Breast epithelium (tissue), 4 donors: Measurements from ENCODE around the gene ATP9A. TPM values are rescaled to one million over a fixed set of nuclear protein-coding genes. Genes with fewer than 3 reads are reported as not detected.
A peak's percentile ranks its signal among the peaks of the same experiment; 100 is the strongest.
"Not testable (repeated sequence)": the region's sequence is repeated elsewhere in the genome, so short reads cannot be mapped to it uniquely, and the experiment has no call there.

ENCODE experiments used
- DNase-seq, 2 donors: peaks; one replicate each; pipeline ENCODE4 v3.0.0-alpha.2; 2019; ENCODE audit warnings: low spot score in 2 of 2
- H3K27ac ChIP-seq, 2 donors: fragments of 200-600 bp; sonication (generic) in 1 of 2; one replicate each; pipeline ENCODE4 v1.5.1; 2016 to 2019; ENCODE audit warnings: mild to moderate bottlenecking in 1 of 2
- H3K27me3 ChIP-seq, 2 donors: fragments of 200-600 bp; sonication (generic) in 1 of 2; one replicate each; pipeline versions ENCODE4 v1.5.1 to v1.6.0; 2017 to 2019; ENCODE audit warnings: control low read depth in 1 of 2, mild to moderate bottlenecking in 1 of 2
- H3K36me3 ChIP-seq: fragments of 200-600 bp; one replicate; pipeline ENCODE4 v1.5.1; 2019
- H3K4me1 ChIP-seq, 2 donors: fragments of 200-600 bp; sonication (generic); one replicate each; pipeline ENCODE4 v1.5.1; 2016 to 2019; ENCODE audit warnings: control low read depth in 1 of 2
- H3K4me3 ChIP-seq, 3 donors: fragments of 200-600 bp; sonication (generic); 1 replicate in 2 of 3; 2 replicates in 1 of 3; pipeline ENCODE4 v1.5.1; 2016 to 2019; ENCODE audit warnings: mild to moderate bottlenecking in 3 of 3, moderate library complexity in 2 of 3
- H3K9me3 ChIP-seq, 2 donors: fragments of 200-600 bp; sonication (generic) in 1 of 2; one replicate each; pipeline ENCODE4 v1.5.1; 2016 to 2019; ENCODE audit warnings: control low read depth in 1 of 2
- POLR2A ChIP-seq: fragments of 450-650 bp; IDR thresholded peaks from one replicate; pipeline ENCODE4 v1.6.1; 2016; ENCODE audit warnings: antibody characterized with exemption, mild to moderate bottlenecking, moderate library complexity
- POLR2AphosphoS5 ChIP-seq, 3 donors: sonication (generic); formaldehyde crosslinking; IDR thresholded peaks; one replicate each; pipeline ENCODE4 v1.6.1; 2017; ENCODE audit warnings: antibody characterized with exemption in 3 of 3
- intact Hi-C: fragments of 100-400 bp; cut with DNase I; formaldehyde crosslinking; loops from one replicate; pipeline ENCODE4 v1.15.1; 2023; ENCODE audit warnings: low total_unique reads
- total RNA-seq, 3 donors: library from RNA; depleted of rRNA; stranded (reverse); fragments of >200 nt; gene quantifications; one replicate each; pipeline ENCODE4 v1.1.0, GENCODE V29; 2016
- TF ChIP-seq, protein P1 (sequence below), 3 donors: fragments of 450-650 bp; IDR thresholded peaks; one replicate each; pipeline ENCODE4 v1.5.1; 2016 to 2017; ENCODE audit warnings: antibody characterized with exemption in 3 of 3, mild to moderate bottlenecking in 3 of 3, moderate library complexity in 3 of 3

The ATP9A gene
- total RNA-seq, 3 donors from 2014 or later, result 41.6 to 98.4 (median 50.8) TPM

DNA sequence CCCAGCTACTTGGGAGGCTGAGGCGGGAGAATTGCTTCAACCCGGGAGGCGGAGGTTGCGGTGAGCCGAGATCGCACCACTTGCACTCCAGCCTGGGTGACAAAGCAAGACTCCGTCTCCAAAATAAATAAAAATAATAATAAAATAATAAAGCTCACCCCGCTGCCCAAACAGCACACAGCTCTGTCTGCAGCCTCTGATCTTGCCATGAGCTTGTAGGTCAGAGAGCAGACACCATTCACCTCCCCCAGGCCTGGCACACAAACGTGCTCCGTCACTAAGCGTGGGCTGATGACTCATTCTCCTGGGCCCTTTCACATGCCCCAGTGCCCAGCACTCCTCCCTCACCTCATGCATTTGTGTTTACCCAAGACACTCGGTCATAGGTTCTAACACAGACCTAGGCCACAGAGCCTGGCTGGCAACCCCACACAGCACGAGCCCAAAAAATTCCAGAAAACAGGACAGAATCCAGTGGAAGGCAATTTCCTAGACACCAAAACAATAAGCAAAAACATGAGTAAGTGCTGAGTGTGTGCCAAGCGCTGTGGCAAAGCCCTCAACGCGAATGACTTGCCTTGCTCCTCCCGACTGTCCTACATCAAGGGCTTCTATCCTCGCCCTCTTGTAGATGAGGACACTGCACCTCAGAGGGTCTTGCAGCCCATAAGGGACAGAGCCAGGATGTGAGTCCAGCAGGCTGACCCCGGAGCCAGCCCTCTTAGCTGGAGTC, 18.0 kb downstream of the ATP9A start:
- H3K36me3 ChIP-seq, result no peaks in the 10 kb centered on the region
- no peaks in the 10 kb centered on the region for H3K9me3 ChIP-seq
- peak; percentile 80 to 86 for DNase-seq
- TF ChIP-seq POLR2AphosphoS5 (IDR thresholded peaks at IDR 0.05), result peak; percentile 13 to 76 (median 36)
- TF ChIP-seq, protein P1, sequence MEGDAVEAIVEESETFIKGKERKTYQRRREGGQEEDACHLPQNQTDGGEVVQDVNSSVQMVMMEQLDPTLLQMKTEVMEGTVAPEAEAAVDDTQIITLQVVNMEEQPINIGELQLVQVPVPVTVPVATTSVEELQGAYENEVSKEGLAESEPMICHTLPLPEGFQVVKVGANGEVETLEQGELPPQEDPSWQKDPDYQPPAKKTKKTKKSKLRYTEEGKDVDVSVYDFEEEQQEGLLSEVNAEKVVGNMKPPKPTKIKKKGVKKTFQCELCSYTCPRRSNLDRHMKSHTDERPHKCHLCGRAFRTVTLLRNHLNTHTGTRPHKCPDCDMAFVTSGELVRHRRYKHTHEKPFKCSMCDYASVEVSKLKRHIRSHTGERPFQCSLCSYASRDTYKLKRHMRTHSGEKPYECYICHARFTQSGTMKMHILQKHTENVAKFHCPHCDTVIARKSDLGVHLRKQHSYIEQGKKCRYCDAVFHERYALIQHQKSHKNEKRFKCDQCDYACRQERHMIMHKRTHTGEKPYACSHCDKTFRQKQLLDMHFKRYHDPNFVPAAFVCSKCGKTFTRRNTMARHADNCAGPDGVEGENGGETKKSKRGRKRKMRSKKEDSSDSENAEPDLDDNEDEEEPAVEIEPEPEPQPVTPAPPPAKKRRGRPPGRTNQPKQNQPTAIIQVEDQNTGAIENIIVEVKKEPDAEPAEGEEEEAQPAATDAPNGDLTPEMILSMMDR (IDR thresholded peaks at IDR 0.05), result no peak
- intact Hi-C loops, result no loop called here
- peak overlapping the region; percentile 76 to 79 for H3K27ac ChIP-seq
- no peak overlapping the region for H3K4me3 ChIP-seq
- peaks cover 0 to 10% of the 10 kb centered on the region in 2 donors for H3K4me1 ChIP-seq
- no peaks in the 10 kb centered on the region for H3K27me3 ChIP-seq

DNA sequence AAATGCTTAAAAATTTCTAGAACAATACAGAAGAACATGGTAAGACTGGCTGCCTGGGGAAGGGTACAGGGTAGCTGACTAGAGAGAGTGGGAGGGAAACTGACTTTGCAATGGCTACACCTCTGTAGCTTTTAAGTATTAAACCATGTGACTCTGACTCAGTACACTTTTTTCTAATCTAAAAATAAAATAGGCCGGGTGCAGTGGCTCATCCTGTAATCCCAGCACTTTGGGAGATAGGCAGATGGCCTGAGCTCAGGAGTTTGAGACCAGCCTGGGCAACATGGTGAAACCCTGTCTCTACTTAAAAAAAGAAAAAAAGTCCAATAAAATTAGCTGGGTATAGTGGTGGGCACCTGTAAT, 18.5 kb downstream of the ATP9A start:
- TF ChIP-seq POLR2AphosphoS5 (IDR thresholded peaks at IDR 0.05), result no peak
- TF ChIP-seq, protein P1 (IDR thresholded peaks at IDR 0.05), result no peak
- TF ChIP-seq POLR2A, result no peak
- Histone ChIP-seq H3K9me3 (no peaks in the 10 kb centered on the region), H3K36me3 (no peaks in the 10 kb centered on the region), H3K27me3 (no peaks in the 10 kb centered on the region), H3K27ac (peak overlapping the region in 1 of 2 donors; percentile 79), H3K4me1 (peaks cover 0 to 10% of the 10 kb centered on the region in 2 donors), H3K4me3 (no peak overlapping the region)
- no peak for DNase-seq
- intact Hi-C loops, result no loop called here

DNA sequence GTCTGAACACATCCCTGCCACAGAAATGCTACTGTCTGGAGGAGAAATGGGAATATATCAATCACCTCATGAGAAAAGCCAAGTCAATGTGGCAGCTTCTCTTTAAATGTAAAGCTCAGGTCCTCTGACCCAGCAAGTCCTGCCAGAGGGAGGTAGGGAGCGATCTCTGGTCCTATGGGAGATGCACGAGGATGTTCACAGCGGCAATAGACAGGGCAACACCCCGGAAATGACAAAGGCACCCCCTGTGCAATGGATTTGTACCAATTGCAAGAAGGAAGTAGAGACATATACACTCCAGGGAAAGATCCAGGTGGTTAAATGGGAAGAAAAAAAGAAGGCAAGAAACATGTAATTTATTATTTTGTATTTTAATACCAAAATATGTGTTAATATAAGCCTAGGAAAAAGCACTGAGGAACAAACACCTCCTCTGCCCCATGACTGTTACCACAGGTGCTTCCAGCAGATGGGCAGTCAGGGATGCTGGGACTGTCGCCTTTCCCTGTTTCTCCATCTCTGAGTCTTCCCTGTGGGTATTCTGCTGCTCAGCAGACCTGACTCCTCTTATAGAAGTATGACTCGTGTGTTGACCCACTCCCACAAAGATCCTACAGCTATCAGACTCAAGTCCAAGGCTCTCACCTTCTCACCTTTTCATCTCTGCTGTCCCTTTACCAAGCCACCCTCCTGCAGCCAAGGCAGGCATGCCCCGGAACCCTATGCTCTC, 20.8 kb downstream of the ATP9A start:
- H3K27me3 ChIP-seq, result no peaks in the 10 kb centered on the region
- no peak for DNase-seq
- H3K4me3 ChIP-seq, result no peak overlapping the region
- H3K4me1 ChIP-seq, result peaks cover 0 to 10% of the 10 kb centered on the region in 2 donors
- no peak for TF ChIP-seq POLR2A
- H3K27ac ChIP-seq, result no peak overlapping the region
- no peaks in the 10 kb centered on the region for H3K36me3 ChIP-seq
- H3K9me3 ChIP-seq, result no peaks in the 10 kb centered on the region
- intact Hi-C loops, result no loop called here

DNA sequence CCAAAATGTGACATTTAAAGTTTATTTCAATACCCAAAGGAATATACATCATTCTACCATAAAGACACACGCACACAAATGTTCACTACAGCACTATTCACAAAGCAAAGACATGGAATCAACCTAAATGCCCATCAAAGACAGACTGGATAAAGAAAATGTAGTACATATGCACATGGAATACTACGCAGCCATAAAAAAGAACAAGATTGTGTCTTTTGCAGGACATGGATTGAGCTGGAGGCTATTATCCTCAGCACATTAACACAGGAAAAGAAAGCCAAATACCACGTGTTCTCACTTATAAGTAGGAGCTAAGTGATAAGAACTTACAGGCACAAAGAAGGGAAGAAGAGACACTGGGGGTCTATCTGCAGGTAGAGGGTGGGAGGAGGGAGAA, 22.4 kb downstream of the ATP9A start:
- intact Hi-C loops, result no loop called here
- Histone ChIP-seq H3K4me1 (peaks cover 0 to 10% of the 10 kb centered on the region in 2 donors), H3K27me3 (no peaks in the 10 kb centered on the region), H3K4me3 (no peak overlapping the region), H3K9me3 (no peaks in the 10 kb centered on the region), H3K36me3 (no peaks in the 10 kb centered on the region), H3K27ac (no peak overlapping the region)
- TF ChIP-seq, protein P1 (IDR thresholded peaks at IDR 0.05), result no peak
- TF ChIP-seq POLR2AphosphoS5 (IDR thresholded peaks at IDR 0.05) (no peak), POLR2A (no peak)
- no peak for DNase-seq

DNA sequence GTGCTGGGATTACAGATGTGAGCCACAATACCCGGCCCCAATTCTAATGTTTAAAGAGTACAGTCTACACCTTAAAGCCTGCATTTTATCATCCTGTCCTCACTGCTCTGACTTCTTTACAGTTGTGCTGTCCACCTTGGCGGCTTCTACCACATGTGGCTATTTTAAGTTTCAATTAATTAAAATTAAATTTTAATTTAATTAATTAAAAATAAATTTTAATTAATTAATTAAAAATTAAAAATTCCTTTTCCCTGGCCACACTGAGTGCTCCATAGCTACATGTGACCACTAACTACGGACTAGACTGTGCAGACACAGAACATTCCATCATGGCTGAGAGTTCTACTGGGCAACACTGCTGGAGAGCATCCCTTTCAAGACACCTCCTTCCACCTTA, 27.4 kb downstream of the ATP9A start:
- no peak overlapping the region for H3K4me3 ChIP-seq
- H3K27me3 ChIP-seq, result no peaks in the 10 kb centered on the region
- no peaks in the 10 kb centered on the region for H3K36me3 ChIP-seq
- no peaks in the 10 kb centered on the region for H3K9me3 ChIP-seq
- TF ChIP-seq POLR2AphosphoS5 (IDR thresholded peaks at IDR 0.05) (no peak), POLR2A (no peak)
- TF ChIP-seq, protein P1 (IDR thresholded peaks at IDR 0.05), result no peak
- no peak for DNase-seq
- no peaks in the 10 kb centered on the region for H3K4me1 ChIP-seq
- intact Hi-C loops, result no loop called here
- no peak overlapping the region for H3K27ac ChIP-seq

DNA sequence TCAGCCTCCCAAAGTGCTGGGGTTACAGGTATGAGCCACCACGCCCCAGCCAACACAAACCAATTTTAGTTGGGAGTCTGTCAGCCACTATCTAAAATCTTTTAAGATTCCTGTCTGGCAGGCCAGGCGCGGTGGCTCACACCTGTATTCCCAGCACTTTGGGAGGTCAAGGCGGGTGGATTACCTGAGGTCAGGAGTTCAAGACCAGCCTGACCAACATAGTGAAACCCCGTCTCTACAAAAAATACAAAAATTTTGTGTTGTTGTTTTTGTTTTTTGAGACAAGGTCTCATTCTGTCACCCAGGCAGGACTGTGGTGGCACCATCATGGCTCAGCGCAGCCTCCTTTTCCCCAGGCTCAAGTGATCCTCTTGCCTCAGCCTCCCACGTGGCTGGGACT, 27.9 kb downstream of the ATP9A start:
- intact Hi-C loops, H3K27me3 ChIP-seq, H3K4me3 ChIP-seq, H3K36me3 ChIP-seq, H3K4me1 ChIP-seq, H3K9me3 ChIP-seq, H3K27ac ChIP-seq, DNase-seq: not testable (repeated sequence)
